ENCODE results near the gene RAX2. TPM values are rescaled to one million over a fixed set of nuclear protein-coding genes. Genes with fewer than 3 reads are reported as not detected.

The RAX2 gene
- total and polyA plus RNA-seq, 2 of the 13 experiments (the other 11 are each of a cell fraction or from before 2014, with no cell fraction given), result not detected

GRCh38 chr19:3762501-3763459 lies 9.2 kb downstream of the RAX2 start, which contains the start of gene MRPL54 (continued):
- TF ChIP-seq E2F1 (CRISPR knock-in tag; IDR thresholded peaks at IDR 0.05) (0 out of 2 replicates have a peak, but pooled peaks have one; percentile 26), BORCS8-MEF2B (CRISPR knock-in tag; IDR thresholded peaks at IDR 0.05) (peak; percentile 84), RBM22 (optimal IDR thresholded peaks at IDR 0.05; ENCODE audit: low read length) (no peak), DR1 (CRISPR knock-in tag; IDR thresholded peaks at IDR 0.05) (no peak), JDP2 (CRISPR knock-in tag; IDR thresholded peaks at IDR 0.05; ENCODE audit: borderline replicate concordance) (no peak), SMARCC2 (IDR thresholded peaks at IDR 0.05) (no peak), KDM4B (CRISPR knock-in tag; IDR thresholded peaks at IDR 0.05) (no peak), PHF20 (CRISPR knock-in tag; IDR thresholded peaks at IDR 0.05) (peak; percentile 72; the same call in 1 of the 2 replicates), ZNF232 (CRISPR knock-in tag; IDR thresholded peaks at IDR 0.05; ENCODE audit: borderline replicate concordance) (no peak), PCBP1 (IDR thresholded peaks at IDR 0.05; ENCODE audit: borderline replicate concordance, low read depth, low read length) (0 out of 2 replicates have a peak, but pooled peaks have one; percentile 33), TFDP2 (CRISPR knock-in tag; IDR thresholded peaks at IDR 0.05) (no peak), ZNF12 (CRISPR knock-in tag; IDR thresholded peaks at IDR 0.05) (no peak), SIX4 (CRISPR knock-in tag; IDR thresholded peaks at IDR 0.05) (no peak), RERE (CRISPR knock-in tag; IDR thresholded peaks at IDR 0.05; ENCODE audit: low read depth) (no peak), POGZ (CRISPR knock-in tag; IDR thresholded peaks at IDR 0.05) (0 out of 2 replicates have a peak, but pooled peaks have one; percentile 29), FOSL1 (CRISPR knock-in tag; IDR thresholded peaks at IDR 0.05; ENCODE audit: borderline replicate concordance) (no peak), MEIS1 (CRISPR knock-in tag; IDR thresholded peaks at IDR 0.05; ENCODE audit: borderline replicate concordance) (no peak)
- TF ChIP-seq, protein P1, sequence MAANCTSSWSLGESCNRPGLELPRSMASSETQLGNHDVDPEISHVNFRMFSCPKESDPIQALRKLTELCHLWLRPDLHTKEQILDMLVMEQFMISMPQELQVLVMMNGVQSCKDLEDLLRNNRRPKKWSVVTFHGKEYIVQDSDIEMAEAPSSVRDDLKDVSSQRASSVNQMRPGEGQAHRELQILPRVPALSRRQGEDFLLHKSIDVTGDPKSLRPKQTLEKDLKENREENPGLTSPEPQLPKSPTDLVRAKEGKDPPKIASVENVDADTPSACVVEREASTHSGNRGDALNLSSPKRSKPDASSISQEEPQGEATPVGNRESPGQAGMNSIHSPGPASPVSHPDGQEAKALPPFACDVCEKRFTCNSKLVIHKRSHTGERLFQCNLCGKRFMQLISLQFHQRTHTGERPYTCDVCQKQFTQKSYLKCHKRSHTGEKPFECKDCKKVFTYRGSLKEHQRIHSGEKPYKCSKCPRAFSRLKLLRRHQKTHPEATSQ (CRISPR knock-in tag; IDR thresholded peaks at IDR 0.05; ENCODE audit: borderline replicate concordance), result peak; percentile 72; the same call in 1 of the 2 replicates
- TF ChIP-seq, protein P2, sequence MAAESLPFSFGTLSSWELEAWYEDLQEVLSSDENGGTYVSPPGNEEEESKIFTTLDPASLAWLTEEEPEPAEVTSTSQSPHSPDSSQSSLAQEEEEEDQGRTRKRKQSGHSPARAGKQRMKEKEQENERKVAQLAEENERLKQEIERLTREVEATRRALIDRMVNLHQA (CRISPR knock-in tag; IDR thresholded peaks at IDR 0.05), result no peak
